PC-9 (cell line): ENCODE results near the gene ZFP36L1.

Source experiments
- EZH2 ChIP-seq: fragments of 200-600 bp; sonication (generic); IDR thresholded peaks from 2 replicates; pipeline ENCODE4 v1.8.0; 2017; ENCODE audit warnings: antibody characterized with exemption, low read depth
- TF ChIP-seq, protein P1 (sequence below): fragments of 200-600 bp; sonication (generic); conservative IDR thresholded peaks from 2 replicates; pipeline ENCODE4 v1.6.1; 2017; ENCODE audit warnings: mixed run types, antibody characterized with exemption, mild to moderate bottlenecking, moderate library complexity

DNA sequence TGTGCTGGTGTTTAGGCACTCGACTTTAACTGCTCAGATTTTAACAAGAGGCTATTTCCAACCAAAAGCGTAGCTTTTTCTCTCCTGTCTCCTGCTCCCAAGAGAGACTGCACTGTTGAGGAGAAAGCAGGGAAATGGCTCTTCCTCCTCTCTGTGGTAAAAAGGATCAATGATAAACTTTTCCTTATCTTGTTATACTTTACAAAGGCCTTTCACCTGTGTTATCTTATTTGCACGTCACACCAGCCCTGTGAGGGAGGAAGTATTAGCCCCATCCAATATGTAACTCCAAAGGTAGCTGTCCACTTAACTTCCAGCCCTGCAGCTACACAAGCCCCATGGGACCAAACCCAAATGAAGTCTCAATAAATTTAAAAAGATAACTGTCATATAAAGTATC lies 32.9 kb upstream of the ZFP36L1 start:
- TF ChIP-seq, protein P1, sequence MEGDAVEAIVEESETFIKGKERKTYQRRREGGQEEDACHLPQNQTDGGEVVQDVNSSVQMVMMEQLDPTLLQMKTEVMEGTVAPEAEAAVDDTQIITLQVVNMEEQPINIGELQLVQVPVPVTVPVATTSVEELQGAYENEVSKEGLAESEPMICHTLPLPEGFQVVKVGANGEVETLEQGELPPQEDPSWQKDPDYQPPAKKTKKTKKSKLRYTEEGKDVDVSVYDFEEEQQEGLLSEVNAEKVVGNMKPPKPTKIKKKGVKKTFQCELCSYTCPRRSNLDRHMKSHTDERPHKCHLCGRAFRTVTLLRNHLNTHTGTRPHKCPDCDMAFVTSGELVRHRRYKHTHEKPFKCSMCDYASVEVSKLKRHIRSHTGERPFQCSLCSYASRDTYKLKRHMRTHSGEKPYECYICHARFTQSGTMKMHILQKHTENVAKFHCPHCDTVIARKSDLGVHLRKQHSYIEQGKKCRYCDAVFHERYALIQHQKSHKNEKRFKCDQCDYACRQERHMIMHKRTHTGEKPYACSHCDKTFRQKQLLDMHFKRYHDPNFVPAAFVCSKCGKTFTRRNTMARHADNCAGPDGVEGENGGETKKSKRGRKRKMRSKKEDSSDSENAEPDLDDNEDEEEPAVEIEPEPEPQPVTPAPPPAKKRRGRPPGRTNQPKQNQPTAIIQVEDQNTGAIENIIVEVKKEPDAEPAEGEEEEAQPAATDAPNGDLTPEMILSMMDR, result no peak
- no peak for TF ChIP-seq EZH2
